Measurements from ENCODE around the gene TLCD2. TPM values are rescaled to one million over a fixed set of nuclear protein-coding genes. Genes with fewer than 3 reads are reported as not detected.
A peak's percentile ranks its signal among the peaks of the same experiment; 100 is the strongest.

Gene TLCD2
- total and polyA plus RNA-seq, 2 of the 13 experiments (the other 11 are each of a cell fraction or from before 2014, with no cell fraction given): 0.90 to 1.1 TPM

- TF ChIP-seq HNRNPLL (IDR thresholded peaks at IDR 0.05; ENCODE audit: low read depth, low read length, poor library complexity, severe bottlenecking) (no peak), ZNF563 (CRISPR knock-in tag; IDR thresholded peaks at IDR 0.05) (no peak), SALL1 (CRISPR knock-in tag; IDR thresholded peaks at IDR 0.05) (peak; percentile 9; the same call in 1 of the 2 replicates), ZFP91 (CRISPR knock-in tag; IDR thresholded peaks at IDR 0.05; ENCODE audit: borderline replicate concordance) (0 out of 2 replicates have a peak, but pooled peaks have one; percentile 29), ZNF513 (CRISPR knock-in tag; conservative IDR thresholded peaks at IDR 0.05) (no peak), TAF15 (IDR thresholded peaks at IDR 0.05; ENCODE audit: low read depth, low read length, poor library complexity, severe bottlenecking) (no peak), AGO2 (optimal IDR thresholded peaks at IDR 0.05; ENCODE audit: low read depth, low read length) (peak; percentile 97), MIER2 (CRISPR knock-in tag; IDR thresholded peaks at IDR 0.05) (no peak), ZNF552 (CRISPR knock-in tag; IDR thresholded peaks at IDR 0.05; ENCODE audit: borderline replicate concordance) (no peak), HCFC1 (IDR thresholded peaks at IDR 0.05; ENCODE audit: low read depth, low read length) (no peak), ARNTL (CRISPR knock-in tag; IDR thresholded peaks at IDR 0.05) (no peak), ZNF639 (CRISPR knock-in tag; conservative IDR thresholded peaks at IDR 0.05) (no peak), GLMP (CRISPR knock-in tag; IDR thresholded peaks at IDR 0.05; ENCODE audit: borderline replicate concordance) (no peak), ZMAT5 (CRISPR knock-in tag; IDR thresholded peaks at IDR 0.05; ENCODE audit: borderline replicate concordance, low read depth) (no peak), MED8 (CRISPR knock-in tag; IDR thresholded peaks at IDR 0.05; ENCODE audit: insufficient replicate concordance) (no peak), POGZ (CRISPR knock-in tag; IDR thresholded peaks at IDR 0.05) (no peak), PAF1 (CRISPR knock-in tag; IDR thresholded peaks at IDR 0.05) (peak; percentile 31; the same call in 1 of the 2 replicates), KLF16 (CRISPR knock-in tag; IDR thresholded peaks at IDR 0.05) (no peak), RAD21 (CRISPR knock-in tag; IDR thresholded peaks at IDR 0.05) (no peak), RBAK (CRISPR knock-in tag; IDR thresholded peaks at IDR 0.05) (no peak), ZNF331 (CRISPR knock-in tag; IDR thresholded peaks at IDR 0.05) (no peak), PRMT3 (CRISPR knock-in tag; IDR thresholded peaks at IDR 0.05; ENCODE audit: borderline replicate concordance, low read depth) (no peak), CEBPG (CRISPR knock-in tag; IDR thresholded peaks at IDR 0.05) (no peak)
These were observed 36.9 kb upstream of the TLCD2 start (continued) for GRCh38 chr17:1746975-1747543.

Measured in HepG2 (cell line).